ENCODE data around the gene PIK3C3.

Gene PIK3C3

DNA sequence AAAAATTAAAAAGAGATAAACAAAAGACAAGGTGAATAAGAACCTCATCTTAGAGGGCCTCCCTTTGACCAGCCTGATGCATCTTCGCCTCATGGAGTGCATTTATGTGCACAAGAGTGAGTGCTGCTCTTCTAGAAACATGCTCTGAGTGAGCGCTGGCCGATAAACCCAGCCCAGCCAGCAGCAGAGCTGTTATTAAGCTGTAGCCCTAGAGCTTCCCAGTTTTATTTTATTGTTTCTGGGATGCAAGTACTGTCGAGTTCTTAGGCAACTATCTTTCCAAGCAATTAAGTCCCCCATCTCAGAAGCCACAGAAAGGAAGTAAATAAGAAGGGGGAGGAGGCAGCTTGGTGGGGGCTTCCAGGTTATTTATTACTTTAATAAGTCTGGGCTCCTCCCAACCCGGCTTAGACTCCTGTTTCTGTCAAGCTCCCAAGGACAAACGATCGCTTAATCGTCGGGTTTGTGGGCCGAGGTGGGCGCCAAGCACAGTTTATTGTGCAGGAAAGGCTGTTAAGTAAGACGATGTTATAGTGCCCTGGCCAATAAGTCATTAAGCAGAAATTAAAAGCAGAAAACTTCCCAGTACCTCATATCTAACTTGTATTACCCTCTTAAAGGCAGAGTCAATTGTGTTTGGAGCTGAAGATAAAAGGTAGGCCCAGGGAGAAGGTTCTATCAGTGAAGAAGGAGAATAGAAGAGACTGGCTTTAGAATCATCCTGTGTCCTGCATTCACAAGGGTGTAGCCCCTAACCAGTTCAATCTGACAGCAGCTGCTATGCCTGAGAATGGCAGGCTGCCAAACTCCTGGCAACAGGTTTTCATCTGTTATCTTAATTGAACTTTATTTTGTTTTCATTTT, 176.3 kb downstream of the PIK3C3 start:
- no peak for DNase-seq (ENCODE audit: low spot score)
- in situ Hi-C loops (cut with MboI; ENCODE audit: low sequenced_read_pairs, unreplicated experiment), result no loop called here
- TF ChIP-seq, protein P1, sequence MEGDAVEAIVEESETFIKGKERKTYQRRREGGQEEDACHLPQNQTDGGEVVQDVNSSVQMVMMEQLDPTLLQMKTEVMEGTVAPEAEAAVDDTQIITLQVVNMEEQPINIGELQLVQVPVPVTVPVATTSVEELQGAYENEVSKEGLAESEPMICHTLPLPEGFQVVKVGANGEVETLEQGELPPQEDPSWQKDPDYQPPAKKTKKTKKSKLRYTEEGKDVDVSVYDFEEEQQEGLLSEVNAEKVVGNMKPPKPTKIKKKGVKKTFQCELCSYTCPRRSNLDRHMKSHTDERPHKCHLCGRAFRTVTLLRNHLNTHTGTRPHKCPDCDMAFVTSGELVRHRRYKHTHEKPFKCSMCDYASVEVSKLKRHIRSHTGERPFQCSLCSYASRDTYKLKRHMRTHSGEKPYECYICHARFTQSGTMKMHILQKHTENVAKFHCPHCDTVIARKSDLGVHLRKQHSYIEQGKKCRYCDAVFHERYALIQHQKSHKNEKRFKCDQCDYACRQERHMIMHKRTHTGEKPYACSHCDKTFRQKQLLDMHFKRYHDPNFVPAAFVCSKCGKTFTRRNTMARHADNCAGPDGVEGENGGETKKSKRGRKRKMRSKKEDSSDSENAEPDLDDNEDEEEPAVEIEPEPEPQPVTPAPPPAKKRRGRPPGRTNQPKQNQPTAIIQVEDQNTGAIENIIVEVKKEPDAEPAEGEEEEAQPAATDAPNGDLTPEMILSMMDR (IDR thresholded peaks at IDR 0.05; ENCODE audit: borderline replicate concordance, control extremely low read depth, extremely low read depth, insufficient read depth, missing control alignments), result no peak

DNA sequence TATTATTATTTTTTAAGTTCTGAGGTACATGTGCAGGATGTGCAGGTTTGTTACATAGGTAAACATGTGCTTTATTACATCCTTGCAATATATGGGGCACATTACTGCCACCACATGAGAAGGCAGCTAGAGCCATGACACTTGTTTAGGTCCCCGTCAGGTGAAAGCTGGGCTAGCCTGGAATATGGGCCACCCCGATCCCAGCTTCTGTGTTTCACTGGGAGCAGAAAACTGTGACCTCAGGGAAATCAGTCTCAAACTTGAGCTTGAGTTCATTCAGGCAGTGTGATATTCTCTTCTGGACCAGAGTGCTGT, 176.9 kb downstream of the PIK3C3 start:
- TF ChIP-seq, protein P1 (IDR thresholded peaks at IDR 0.05; ENCODE audit: borderline replicate concordance, control extremely low read depth, extremely low read depth, insufficient read depth, missing control alignments), result no peak
- in situ Hi-C loops (cut with MboI; ENCODE audit: low sequenced_read_pairs, unreplicated experiment), result no loop called here
- no peak for DNase-seq (ENCODE audit: low spot score)
